ENCODE measurements around the gene RLN2.

The RLN2 gene

DNA sequence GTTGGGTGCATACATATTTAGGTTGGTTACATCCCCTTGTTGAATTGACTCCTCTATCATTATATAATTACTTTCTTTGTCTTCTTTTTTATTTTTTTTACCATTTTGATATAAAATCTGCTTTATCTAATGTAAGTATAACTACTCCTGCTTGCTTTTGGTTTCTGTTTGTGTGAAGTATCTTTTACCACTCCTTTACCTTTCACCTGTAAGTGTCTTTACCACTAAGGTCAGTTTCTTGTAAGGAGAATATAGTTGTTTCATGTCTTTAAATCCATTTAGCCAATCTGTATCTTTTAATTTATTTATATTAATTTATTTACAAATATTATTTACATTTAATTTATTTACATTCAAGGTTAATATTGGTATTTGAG lies 40.3 kb downstream of the RLN2 start:
- no peaks in the 10 kb centered on the region for H3K36me3 ChIP-seq (ENCODE audit: control insufficient read depth, low read depth, low read length)
- H3K9ac ChIP-seq (ENCODE audit: low read length), result no peak overlapping the region
- no peaks in the 10 kb centered on the region for H3K27me3 ChIP-seq (ENCODE audit: control insufficient read depth, insufficient read depth, low read length)
- no peak overlapping the region for H3K27ac ChIP-seq (ENCODE audit: low read length)
- no peaks in the 10 kb centered on the region for H3K9me3 ChIP-seq (ENCODE audit: control insufficient read depth, low read depth, low read length)
- H3K4me3 ChIP-seq (ENCODE audit: low read length), result no peak overlapping the region
- peaks cover 12% of the 10 kb centered on the region for H3K4me1 ChIP-seq (ENCODE audit: control insufficient read depth, low read depth, low read length)

DNA sequence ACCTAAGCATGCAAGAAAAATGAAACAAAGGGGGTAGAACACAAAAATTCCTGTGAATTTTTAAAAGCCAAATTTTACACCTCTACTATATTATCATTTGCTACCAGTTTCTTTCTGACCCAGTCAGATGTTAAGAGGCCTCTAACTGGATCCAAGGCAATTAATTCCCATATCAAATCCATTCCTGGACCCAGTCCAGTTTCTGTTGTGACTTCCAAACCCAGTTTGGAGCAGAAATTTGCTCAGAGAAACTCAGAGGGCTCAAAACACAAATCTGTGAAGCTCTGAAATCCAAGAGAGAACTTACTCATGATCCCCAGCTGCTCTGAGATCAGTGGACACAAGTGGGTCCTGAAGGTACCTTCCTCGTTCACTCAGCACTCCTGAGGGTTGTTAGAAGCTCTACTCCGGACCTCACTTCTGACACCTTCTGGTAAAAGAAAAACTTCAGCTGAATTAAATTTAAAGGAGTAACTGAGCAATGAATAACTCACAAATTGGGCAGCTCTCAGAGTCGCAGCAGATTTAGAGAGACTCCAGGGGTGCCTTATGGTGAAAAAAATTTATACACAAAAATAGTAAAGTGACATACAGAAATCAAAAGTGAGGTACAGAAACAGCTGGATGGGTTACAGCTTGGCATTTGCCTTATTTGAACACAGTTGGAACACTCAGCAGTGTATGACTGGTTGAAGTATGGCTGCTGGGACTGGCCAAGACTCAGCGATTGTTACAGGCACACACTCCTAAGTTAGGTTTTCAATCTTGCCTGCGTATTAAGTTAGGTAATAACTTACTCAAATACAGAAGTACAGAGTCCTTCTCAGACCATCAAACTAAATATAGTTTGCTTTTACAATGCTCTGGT lies 40.9 kb downstream of the RLN2 start:
- H3K4me1 ChIP-seq (ENCODE audit: control insufficient read depth, low read depth, low read length), result peaks cover 6% of the 10 kb centered on the region
- H3K27me3 ChIP-seq (ENCODE audit: control insufficient read depth, insufficient read depth, low read length), result no peaks in the 10 kb centered on the region
- no peak overlapping the region for H3K9ac ChIP-seq (ENCODE audit: low read length)
- no peaks in the 10 kb centered on the region for H3K36me3 ChIP-seq (ENCODE audit: control insufficient read depth, low read depth, low read length)
- no peak overlapping the region for H3K27ac ChIP-seq (ENCODE audit: low read length)
- H3K4me3 ChIP-seq (ENCODE audit: low read length), result no peak overlapping the region
- H3K9me3 ChIP-seq (ENCODE audit: control insufficient read depth, low read depth, low read length), result no peaks in the 10 kb centered on the region

Data from iPS-18a (cell line).